HS-27A (cell line): Measurements from ENCODE around the gene USP24.

Source experiments
- DNase-seq: peaks from one replicate; pipeline ENCODE4 v3.0.0-alpha.2; 2012; ENCODE audit warnings: low read depth, missing footprints

USP24 gene

DNA sequence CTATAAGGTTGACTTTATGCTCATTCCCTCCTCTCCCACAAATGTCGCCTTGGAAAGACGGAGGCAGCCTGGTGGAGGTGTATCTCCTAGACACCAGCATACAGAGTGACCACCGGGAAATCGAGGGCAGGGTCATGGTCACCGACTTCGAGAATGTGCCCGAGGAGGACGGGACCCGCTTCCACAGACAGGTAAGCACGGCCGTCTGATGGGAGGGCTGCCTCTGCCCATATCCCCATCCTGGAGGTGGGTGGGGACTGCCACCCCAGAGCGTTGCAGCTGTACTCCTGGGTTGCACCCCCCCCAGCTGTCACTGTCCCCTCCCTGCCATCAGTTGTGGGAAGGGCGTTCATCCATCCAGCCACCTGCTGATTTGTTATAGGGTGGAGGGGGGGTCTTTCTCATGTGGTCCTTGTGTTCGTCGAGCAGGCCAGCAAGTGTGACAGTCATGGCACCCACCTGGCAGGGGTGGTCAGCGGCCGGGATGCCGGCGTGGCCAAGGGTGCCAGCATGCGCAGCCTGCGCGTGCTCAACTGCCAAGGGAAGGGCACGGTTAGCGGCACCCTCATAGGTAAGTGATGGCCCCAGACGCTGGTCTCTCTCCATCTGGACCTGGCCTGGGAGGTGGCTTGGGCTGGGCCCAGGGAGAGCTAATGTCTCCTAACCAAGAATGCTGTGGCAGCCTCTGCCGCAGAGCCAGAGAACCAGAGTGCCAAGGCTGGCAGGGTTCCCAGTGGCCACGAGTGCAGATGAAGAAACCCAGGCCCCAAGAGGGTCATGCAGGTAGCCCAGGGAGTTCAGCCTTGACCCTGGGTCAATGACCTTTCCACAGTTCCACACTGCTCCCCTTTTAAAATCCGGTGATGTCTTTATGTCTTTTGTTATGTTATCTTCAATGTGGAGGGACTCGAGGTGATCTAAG is 162.7 kb downstream of the USP24 start:
- no peak for DNase-seq

DNA sequence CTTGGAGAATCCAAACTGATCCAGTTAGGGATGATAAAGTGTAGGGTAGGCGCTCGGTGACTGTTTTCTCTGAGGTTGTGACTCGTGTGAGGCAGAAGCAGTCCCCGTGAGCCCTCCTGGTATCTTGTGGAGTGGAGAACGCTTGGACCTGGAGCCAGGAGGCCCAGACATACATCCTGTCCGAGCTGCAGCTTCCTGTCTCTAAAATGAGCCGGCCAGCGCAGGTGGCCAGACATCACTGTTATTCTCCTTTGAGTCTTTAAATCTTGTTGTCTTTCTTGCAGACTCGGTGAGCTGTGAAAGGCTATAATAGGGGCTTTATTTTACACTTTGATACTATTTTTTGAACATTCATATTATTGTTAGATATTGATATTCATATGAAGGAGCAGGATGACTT is 163.5 kb downstream of the USP24 start:
- DNase-seq = no peak

DNA sequence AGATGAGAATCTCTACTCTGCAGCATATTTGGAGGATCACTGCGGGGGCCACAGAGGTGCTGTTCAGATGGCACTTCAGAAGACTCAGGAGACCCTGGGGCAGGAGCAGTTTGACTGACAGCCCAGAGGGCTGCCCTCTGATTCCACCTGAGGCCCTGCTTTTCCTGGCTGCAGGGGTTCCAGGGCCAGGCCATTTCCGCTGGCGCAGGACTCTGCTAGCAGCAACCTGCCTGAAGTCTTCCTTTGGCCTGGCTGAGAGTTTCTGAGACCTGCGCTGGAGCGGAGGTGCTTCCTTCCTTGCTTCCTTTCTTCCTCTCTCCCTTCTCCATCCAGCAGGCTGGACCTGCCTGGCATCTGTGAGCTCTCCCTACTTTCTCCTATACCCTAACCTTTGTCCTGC is 164.0 kb downstream of the USP24 start:
- no peak for DNase-seq

DNA sequence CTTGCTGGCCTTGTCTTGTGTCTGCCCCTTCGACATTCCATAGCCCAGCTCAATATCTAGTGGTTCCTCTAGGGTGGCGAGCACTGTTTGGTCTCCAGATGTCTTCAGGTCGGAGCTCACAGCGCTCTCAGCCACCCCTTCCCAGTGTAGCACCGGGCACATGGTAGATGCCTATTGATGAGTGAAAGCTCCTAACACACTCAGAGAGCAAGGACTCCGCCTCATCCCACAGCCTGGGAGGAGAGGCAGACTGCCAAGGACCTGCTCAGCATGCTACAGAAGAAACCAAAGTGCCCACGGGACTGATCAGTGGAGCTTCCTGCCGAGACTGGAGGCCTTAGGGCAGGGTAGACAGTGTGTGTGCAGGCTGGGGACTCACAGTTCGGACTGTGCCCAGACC is 164.9 kb downstream of the USP24 start:
- DNase-seq = no peak

GRCh38 chr1:55049914-55050278 is 165.3 kb downstream of the USP24 start:
- DNase-seq = no peak

DNA sequence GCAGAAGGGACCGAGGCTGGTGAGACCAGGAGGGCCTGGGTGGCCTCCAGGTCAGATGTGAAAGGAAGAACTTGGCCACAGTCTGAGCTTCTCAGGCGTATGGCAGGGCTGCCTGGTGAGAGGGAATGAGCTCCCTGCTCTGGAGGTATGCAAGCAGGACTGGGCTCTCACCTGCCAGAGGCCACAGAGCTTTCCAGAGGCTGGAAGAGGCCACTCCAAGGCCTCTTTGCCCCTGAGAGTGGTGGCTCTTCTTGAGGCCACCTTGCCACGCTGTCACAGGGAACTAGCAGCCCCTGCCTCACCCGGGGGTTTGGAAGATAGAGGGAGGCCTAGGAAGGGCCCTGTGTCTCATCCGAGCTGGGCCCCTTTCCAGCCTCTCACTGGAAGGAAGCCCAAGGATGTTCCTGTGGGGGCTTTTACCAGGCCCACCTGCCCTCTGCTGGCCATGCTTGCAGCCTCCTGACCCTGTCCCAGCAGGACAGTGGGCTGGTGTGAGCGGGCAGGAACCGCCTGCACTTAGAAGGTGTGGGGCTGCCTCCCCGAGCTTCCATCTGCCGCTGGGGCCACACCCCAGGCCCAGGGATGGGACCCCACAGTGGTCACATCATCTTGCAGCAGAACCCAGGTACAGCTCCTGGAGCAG is 165.8 kb downstream of the USP24 start:
- DNase-seq = no peak

- no peak for DNase-seq
Observed at GRCh38 chr1:55048453-55049270, 166.5 kb downstream of the USP24 start.

GRCh38 chr1:55047611-55048010 is 167.6 kb downstream of the USP24 start:
- no peak for DNase-seq

GRCh38 chr1:55046871-55047270 is 168.3 kb downstream of the USP24 start:
- no peak for DNase-seq

DNA sequence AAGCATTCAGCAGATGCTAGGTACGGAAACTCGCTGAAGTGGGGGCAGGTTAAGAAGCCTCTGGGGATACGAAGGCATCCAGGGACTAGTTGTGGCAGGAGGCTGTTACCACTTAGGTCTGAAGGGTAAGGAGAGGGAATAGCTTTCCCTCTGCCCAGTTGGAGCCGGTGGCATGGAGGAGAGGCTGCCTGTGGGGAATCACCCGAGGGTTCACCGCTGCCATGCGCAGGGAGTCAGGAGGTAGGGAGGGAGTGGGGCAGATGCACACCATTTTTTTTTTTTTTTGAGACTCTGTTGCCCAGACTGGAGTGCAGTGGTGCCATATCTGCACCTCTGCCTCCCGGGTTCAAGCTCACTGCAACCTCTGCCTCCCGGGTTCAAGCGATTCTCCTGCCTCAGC is 169.7 kb downstream of the USP24 start:
- no peak for DNase-seq

- no peak for DNase-seq
Observed at GRCh38 chr1:55044617-55045397, 170.4 kb downstream of the USP24 start.

DNA sequence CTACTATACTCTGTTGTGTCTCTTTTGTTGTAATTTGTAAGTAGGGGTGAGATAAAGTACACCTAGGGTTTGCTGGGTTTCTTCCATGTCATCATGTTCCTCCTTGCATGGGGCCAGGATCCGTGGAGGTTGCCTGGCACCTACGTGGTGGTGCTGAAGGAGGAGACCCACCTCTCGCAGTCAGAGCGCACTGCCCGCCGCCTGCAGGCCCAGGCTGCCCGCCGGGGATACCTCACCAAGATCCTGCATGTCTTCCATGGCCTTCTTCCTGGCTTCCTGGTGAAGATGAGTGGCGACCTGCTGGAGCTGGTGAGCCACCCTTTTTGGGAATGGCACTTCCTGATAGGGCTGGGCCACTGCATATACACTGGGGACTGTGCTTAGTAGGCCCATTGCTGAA is 171.4 kb downstream of the USP24 start:
- DNase-seq = no peak

DNA sequence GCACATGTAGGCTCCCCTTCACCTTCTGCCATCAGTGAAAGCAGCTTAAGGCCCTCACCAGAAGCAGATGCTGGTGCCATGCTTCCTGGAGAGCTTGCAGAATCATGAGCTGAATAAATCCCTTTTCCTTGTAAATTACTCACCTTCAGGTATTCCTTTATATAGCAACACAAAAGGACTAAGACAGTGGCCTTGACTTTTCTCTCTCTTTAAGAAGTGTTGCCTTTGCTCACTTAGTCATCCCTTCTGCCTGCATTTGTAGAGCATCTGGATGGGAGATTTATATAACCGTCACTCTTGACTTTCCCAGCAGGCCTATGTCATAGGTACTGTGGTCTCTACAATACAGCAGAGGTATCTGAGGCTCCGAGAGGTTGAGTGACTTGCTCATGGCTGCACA is 172.2 kb downstream of the USP24 start:
- no peak for DNase-seq

GRCh38 chr1:55041613-55042012 is 173.6 kb downstream of the USP24 start:
- no peak for DNase-seq

DNA sequence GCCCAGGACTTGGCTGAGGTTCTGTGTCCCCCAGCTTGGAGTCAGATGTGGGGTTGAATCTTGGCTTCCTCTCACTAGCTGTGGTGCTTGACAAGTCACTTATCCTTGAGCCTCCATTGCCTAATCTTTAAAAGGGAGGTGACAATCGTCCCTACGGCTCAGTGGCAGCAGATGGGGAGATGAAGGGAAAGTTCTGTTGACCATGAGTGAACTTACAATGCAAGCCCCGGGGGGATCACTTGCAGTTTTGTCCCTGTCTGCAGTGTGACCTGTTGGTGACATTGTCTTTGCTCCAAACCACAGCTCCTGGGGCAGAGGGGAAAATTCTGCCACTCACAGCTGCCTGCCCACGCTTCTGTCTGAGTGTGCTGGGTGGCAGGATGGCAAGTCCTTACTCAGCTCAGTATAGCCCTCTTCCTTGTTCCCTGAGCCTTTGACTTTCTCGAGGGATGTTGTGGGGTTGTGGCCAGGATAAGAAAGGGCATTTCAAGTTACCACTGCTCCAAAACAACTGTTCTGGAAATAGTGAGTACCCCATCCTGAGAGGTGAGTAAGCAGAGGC is 174.2 kb downstream of the USP24 start:
- no peak for DNase-seq

DNA sequence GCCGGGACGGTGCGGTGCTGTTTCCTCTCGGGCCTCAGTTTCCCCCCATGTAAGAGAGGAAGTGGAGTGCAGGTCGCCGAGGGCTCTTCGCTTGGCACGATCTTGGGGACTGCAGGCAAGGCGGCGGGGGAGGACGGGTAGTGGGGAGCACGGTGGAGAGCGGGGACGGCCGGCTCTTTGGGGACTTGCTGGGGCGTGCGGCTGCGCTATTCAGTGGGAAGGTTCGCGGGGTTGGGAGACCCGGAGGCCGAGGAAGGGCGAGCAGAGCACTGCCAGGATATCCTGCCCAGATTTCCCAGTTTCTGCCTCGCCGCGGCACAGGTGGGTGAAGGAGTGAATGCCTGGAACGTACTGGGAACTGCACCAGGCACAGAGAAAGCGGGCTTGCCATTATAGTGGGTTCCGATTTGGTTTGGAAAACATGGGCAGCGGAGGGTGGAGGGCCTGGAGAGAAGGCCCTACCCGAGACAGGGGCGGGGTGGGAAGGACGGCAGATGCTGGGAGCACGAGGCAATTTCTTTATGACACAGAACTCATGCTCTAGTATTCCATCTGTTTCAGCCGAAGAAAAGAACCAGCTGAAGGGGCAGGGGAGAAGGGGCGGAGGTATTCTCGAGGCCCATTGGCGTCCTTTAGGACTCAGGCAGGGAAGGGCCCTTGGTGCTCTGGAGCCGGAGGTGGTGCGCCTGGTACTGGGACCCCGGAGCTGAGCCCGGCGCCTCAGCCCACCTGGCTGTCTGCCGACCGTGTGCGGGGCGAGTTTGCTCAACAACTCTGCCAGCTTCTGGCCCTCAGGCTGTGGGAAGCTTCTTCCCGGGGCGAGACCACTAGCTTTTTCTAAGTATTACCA is 174.9 kb downstream of the USP24 start:
- DNase-seq = no peak

GRCh38 chr1:55039342-55040082 is 175.7 kb downstream of the USP24 start, which contains the start of gene PCSK9:
PCSK9 (plus strand) TSS chr1:55039548; CDS start chr1:55039838, 290 bp downstream.
- DNase-seq = peak; percentile 34

- no peak for DNase-seq
Observed at GRCh38 chr1:55038974-55039341, 176.2 kb downstream of the USP24 start.

GRCh38 chr1:55038552-55038838 is 176.7 kb downstream of the USP24 start:
- DNase-seq = no peak
